Right ventricle myocardium inferior (tissue), 1 donor: ENCODE results near the gene OR1F1. TPM values are rescaled to one million over a fixed set of nuclear protein-coding genes. Genes with fewer than 3 reads are reported as not detected.
"Not testable (repeated sequence)": the region's sequence is repeated elsewhere in the genome, so short reads cannot be mapped to it uniquely, and the experiment has no call there.

Experiments used
- ATAC-seq: fragments of 200-7000 bp; cut with Tn5 transposase; one replicate; pipeline ENCODE4 v1.9.1; 2020; ENCODE audit warnings: mild to moderate bottlenecking, moderate library complexity
- DNase-seq: peaks from one replicate; pipeline ENCODE4 v3.0.0; 2021; ENCODE audit errors: missing footprints
- intact Hi-C: fragments of 100-400 bp; cut with DNase I; formaldehyde crosslinking; loops from one replicate; pipeline ENCODE4 v1.11.0; 2022
- total RNA-seq: library from RNA; stranded (reverse); fragmentation: NEBNext Ultra II Directional; extraction: Animal tissue kit (Norgen Biotek cat#: 25700); gene quantifications from one replicate; pipeline ENCODE4 v1.2.1, GENCODE V29; 2021
- donor health status: DM: no; HTN: yes; CAD: no; lungs with severe emphysema.

OR1F1 gene
- total RNA-seq, 1 donor from 2014 or later: not detected

DNA sequence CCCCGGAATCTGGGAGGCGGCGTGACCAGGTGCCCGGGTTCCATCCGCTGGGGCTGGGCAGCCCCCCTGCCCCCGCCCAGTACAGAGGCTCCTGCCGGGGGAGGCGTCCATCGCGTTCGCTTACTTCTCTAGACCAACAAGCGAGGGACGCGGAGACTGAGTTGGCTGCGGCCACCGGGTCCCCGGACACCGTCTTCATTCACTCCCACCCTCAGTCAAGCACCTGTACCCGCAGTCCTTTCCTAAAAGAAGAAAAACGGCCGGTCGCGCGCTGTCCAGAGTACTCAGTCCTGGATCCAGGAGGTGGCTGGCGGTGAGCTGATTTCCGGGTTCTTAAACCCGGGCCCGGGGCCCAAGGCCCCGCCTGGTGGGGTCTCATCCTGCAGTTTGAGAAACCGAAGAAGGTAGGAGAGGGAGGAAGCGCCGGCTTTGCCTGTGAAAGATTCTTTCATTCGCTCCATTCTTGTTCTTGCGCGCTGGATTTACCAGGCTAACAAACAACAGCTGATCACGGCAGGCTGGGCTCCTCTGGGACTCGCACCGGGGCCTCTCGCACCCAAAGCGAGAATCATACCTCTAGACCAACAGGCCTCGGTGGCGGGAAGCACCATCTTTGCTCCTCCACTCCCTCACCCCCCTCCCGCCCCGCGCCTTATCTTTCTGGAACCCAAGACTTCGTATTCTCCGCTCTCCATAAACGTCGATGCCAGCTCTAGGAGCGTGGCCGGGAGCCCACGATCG lies 17.4 kb upstream of the OR1F1 start:
- ATAC-seq: no peak
- intact Hi-C loops: no loop called here
- DNase-seq: no peak

DNA sequence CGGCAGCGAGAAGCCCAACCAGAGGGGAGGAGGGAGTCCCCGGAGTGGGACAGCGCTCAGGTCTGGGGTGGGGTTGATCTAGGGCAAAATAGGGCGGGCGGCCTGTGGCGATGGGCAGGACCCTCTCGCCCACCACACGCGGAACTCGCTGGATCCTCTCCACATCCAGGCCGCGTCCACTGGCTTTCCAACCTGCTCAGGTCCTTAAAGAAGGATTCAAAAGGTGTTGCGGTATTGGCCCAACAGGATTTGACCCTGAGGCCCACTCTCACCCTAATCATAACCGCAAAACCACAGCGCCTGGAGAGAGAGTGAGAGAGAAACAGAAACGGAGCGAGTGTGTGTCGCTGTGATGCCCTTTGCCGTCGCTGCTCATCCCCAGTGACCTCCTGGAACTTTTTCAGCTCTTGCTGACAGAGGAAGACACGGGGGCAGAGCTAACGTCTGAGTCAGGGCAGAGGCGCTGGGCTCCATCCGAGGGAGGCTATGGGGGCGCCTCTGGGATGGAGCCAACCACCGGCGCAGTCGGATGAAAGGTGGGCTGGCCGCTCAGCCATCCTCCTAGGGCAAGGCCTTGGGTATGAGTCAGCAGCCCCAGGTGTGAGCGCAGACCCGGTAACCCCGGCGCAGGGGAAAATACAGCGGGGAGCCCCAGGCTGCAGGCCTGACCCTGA lies 16.7 kb upstream of the OR1F1 start:
- ATAC-seq: no peak

DNA sequence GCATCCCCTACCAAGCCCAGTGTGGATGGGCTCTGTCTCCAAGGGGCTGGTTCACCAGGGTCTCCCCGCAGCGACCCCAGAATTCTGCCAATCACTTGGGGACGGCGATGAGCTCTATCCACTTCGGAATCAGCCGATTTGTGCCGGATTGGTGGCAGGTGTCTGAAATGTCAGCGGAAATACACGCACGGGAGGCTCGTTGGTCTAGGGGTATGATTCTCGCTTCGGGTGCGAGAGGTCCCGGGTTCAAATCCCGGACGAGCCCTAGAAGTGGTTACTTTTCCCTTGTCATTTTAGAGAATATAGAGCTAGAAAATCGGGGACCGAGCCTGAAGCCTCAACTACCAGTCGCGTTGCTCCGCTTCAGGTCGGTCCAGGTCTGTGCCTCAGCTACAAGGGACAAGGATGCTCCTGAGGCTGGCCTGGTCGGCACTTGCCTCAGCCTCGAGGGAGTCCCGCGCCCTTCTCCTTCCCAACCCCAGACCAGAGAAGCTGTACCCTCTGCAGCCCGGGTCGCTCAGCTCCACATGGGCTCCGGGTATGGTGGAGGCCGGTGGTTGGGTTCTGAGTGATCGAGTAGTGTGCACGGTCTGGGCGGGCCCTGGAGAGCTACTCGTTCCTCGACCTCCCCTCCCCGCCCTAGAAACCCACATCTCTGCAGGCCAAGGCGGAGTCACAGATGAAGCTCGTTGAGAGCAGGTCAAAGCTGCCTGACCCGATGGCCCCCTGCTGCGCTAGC lies 16.0 kb upstream of the OR1F1 start:
- no peak for ATAC-seq
- intact Hi-C loops: no loop called here

More for the DNA sequence above, 16.7 kb upstream of the OR1F1 start:
- DNase-seq: no peak
- intact Hi-C loops: no loop called here

GRCh38 chr16:3173892-3174617 lies 13.9 kb upstream of the OR1F1 start:
- ATAC-seq (no peak), DNase-seq (no peak)
- intact Hi-C loops: no loop called here

More for the DNA sequence above, 16.0 kb upstream of the OR1F1 start:
- DNase-seq: no peak

DNA sequence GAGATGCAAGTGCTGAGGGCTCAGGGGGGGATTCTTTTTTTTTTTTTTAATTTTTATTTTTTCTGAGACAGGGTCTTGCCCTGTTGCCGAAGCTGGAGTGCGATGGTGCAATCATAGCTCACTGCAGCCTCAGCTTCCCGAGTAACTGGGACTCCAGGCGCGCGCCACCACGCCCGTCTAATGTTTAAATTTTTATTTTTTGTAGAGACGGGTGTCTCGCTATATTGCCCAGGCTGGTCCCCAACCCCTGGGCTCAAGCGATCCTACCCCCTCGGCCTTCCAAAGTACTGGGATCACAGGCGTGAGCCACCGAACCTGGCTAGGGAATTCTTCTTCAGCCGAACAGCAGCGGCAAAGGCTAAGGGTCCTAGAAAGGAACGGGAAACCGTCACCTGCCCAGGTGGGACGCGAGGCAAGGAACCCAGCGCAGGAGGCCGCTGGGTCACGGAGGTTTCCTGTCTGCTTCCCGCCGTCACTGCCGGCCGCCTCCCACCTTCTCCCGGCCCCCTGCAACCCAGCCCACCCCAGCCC lies 13.3 kb upstream of the OR1F1 start:
- DNase-seq: no peak
- intact Hi-C loops: no loop called here
- ATAC-seq: no peak

GRCh38 chr16:3175157-3176093 lies 12.6 kb upstream of the OR1F1 start:
- intact Hi-C loops: no loop called here
- ATAC-seq (no peak), DNase-seq (no peak)

GRCh38 chr16:3179651-3180050 lies 8.4 kb upstream of the OR1F1 start:
- DNase-seq: no peak

GRCh38 chr16:3180445-3180878 lies 7.5 kb upstream of the OR1F1 start:
- DNase-seq: no peak
- ATAC-seq: no peak
- intact Hi-C loops: no loop called here

More at GRCh38 chr16:3179651-3180050, 8.4 kb upstream of the OR1F1 start:
- intact Hi-C loops: no loop called here
- ATAC-seq: no peak

- ATAC-seq, DNase-seq, intact Hi-C loops: not testable (repeated sequence)
Measured at GRCh38 chr16:3182293-3182607, 5.8 kb upstream of the OR1F1 start.

DNA sequence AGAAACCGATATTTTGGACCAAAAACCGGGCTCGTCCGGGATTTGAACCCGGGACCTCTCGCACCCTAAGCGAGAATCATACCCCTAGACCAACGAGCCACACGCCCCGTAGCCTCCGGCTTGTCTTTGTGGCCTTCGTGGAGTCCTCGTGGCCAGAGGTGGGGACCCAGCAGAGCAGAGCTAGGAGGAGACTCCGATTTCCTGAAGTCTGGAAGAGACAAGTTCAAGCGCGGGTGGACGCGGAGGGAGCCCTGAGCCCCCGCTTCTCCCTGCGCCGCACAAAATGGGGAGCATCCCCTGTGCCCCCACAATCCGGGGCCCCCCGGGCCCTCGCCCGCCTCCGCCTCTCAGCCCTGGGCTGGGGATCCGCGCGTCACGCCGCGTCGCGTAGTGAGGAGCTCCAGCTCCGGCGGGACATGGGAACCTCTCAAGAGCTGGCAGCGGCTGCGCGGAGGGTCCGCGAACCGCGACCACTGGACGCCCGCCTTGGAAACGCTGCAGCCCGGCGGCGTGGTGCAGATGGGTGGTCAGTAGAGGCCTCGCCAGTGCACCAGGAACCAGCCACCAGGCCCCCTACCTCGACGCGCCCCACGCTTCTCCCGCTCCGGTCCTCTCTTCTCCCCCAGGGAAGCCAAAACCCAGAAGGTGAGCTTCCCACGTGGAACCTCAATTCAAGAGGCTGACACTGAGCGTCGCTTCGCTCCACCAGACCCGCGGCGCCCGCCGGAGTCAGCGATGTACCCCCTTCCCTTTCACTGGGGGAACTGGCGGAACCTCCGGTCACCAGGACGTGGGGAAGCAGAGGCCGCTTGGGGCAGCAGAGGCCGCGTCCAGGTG lies 5.2 kb upstream of the OR1F1 start:
- DNase-seq: peak; percentile 84
- ATAC-seq: no peak

DNA sequence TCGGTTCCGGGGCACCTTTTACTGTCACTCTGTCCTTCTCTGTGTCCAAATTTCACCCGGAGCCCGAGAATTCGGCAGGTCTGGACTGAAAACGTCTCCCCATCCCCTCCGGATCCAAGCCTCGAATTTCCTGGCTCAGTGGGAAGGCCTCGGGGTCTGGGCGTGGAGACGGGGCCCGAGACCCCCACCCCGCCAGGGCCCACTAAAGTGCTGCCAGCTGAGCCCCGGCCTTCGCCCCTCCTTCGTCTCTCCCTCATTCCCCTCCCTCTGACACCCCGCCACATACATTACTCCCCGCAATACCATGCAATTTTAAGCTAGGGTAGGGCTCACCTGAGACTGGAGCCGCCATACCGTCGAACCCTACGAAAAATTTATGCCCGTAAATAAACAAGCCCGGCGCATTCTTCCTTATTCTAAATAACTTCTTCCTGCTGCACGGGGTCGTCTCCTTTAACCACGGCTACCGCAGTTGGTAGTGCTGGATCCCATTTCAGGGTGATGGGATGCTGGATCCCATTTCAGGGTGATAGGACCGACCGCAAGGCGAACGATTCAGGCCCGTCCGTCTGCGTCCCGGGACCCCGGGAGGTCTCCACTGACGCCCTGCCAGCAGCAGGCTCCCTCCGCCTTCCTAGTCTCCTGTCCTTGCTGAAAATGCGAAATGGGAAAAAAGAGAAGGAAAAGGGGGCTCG lies 4.4 kb upstream of the OR1F1 start:
- no peak for ATAC-seq

More for the DNA sequence above, 5.2 kb upstream of the OR1F1 start:
- intact Hi-C loops: no loop called here

GRCh38 chr16:3186946-3187690 lies 886 bp upstream of the OR1F1 start:
- intact Hi-C loops: no loop called here
- ATAC-seq (no peak), DNase-seq (no peak)

More for the DNA sequence above, 4.4 kb upstream of the OR1F1 start:
- intact Hi-C loops: no loop called here
- no peak for DNase-seq

- no peak for ATAC-seq
- no peak for DNase-seq
- intact Hi-C loops: no loop called here
Measured at GRCh38 chr16:3188675-3188924, 596 bp downstream of the OR1F1 start.

DNA sequence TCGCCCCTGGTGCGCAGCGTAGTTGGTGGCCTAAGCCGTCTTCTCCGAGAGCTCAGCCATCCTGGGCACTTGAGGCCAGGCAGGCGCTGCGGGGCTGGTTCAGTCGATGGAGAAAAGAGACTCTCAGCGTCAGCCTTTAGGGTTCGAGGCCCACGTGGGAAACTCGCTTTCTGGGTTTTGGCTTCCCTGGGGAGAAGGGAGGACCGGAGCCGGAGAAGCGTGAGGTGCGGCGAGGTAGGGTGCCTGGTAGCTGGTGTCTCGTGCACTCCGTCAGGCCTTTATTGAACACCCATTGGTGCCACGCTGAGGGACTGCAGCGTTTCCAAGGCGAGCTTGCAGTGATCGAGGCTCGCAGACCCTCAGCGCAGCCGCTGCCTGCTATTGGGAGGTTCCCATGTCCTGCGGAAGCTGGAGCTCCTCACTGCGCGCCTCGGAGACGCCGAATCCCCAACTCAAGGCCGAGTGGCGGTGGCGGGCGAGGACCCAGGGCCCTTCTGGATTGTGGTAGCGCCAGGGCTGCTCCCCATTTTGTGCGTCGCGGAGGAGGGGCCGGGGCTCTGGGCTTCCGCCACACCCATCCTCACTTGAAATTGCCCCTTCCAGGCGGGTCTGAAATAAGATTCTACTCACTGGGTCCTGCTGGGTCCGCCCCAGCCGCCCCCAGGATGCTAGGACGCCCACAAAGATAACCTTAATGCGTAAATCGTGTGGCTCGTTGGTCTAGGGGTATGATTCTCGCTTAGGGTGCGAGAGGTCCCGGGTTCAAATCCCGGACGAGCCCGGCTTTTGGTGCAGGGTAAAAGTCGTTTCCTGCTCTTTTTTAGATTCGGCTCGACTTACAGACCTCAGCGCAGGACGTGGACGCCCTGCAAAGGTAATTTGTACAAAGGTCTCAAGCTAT lies 1.2 kb downstream of the OR1F1 start:
- no peak for DNase-seq
- ATAC-seq: no peak
- intact Hi-C loops: no loop called here

DNA sequence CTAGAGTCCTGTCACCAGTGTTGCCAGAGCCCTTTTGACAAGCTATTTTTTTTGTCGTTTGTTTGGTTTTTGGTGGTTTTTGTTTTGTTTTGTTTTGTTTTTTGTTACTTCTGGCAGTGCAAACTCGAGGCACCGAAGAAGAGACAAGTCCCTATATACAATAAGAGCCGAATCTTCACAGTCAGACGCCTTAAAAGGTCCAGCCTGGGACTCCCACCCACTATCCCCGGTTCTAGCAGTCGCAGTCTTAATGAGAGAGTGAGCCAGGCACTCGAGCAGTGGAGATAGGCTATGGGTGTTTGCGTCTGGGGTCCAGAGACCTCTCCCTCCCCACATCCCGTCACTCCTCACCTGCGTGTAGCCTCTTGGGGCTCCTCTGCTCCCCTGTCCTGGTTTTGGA lies 1.9 kb downstream of the OR1F1 start:
- no peak for ATAC-seq
- intact Hi-C loops: no loop called here
- no peak for DNase-seq
